BJ (cell line): ENCODE results near the gene ATP13A2. TPM values are rescaled to one million over a fixed set of nuclear protein-coding genes. Genes with fewer than 3 reads are reported as not detected.
"Not testable (repeated sequence)": the region's sequence is repeated elsewhere in the genome, so short reads cannot be mapped to it uniquely, and the experiment has no call there.

ENCODE experiments used
- CTCF ChIA-PET: fragments of 350-600 bp; formaldehyde crosslinking; extraction: SDS; loops from one replicate; lab custom pipeline; 2021; ENCODE audit warnings: antibody characterized with exemption, inconsistent platforms; lab: Yijun Ruan, JAX
- POLR2A ChIA-PET: fragments of 300-600 bp; sonication (Branson Sonifier 250); formaldehyde crosslinking; extraction: SDS; loops from one replicate; lab custom pipeline; 2021; ENCODE audit warnings: antibody characterized with exemption; lab: Charles Lee
- DNase-seq: peaks from one replicate; pipeline ENCODE4 v3.0.0-alpha.2; 2011; ENCODE audit warnings: low read depth
- H3K27me3 ChIP-seq: 2 replicates; pipeline ENCODE4 v1.6.0; 2011; ENCODE audit warnings: low read length; ENCODE audit not compliant: control insufficient read depth, insufficient read depth
- H3K36me3 ChIP-seq: 2 replicates; pipeline ENCODE4 v1.5.1; 2011; ENCODE audit warnings: low read length; ENCODE audit not compliant: control insufficient read depth, insufficient read depth
- H3K4me3 ChIP-seq: 2 replicates; pipeline ENCODE4 v1.5.1; 2011; ENCODE audit warnings: low read depth, mild to moderate bottlenecking, control low read depth, low read length
- polyA plus RNA-seq: library from polyadenylated mRNA; depleted of rRNA; stranded (reverse); fragments of >200 nt; gene quantifications from 2 replicates; pipeline ENCODE4 v1.2.3, GENCODE V29; 2011
- TF ChIP-seq, protein P1 (sequence below): IDR thresholded peaks from 2 replicates; pipeline ENCODE4 v1.5.1; 2011; ENCODE audit warnings: low read depth, mild to moderate bottlenecking, control low read depth, inconsistent platforms, low read length, moderate library complexity; ENCODE audit not compliant: insufficient read depth

The ATP13A2 gene
- polyA plus RNA-seq, 1 experiment, result 25.5 TPM

DNA sequence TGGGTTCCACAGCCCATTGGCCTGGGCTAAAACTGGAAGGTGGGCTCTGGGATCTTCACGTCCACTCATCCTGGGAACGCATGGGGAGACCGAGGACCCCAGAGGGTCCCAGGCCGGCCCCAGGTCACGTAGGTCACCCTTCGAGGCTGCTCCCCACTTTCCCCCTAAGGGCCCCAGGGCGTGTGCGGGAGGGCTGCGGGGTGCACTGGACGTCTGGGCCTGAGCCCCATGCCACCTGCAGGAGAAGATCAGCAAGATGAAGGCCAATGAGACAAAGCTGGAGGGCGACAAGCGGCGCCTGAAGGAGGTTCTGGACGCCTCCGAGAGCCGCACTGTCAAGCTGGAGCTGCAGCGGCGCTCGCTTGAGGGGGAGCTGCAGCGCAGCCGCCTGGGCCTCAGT is 43.8 kb downstream of the ATP13A2 start:
- CTCF ChIA-PET, result interaction anchor here (0.8 kb wide), 1 partner anchor 12 kb away, joined by 3 read pairs; no protein-coding TSS in a partner anchor
- H3K27me3 ChIP-seq, result no peaks in the 10 kb centered on the region
- POLR2A ChIA-PET, result no interaction called here
- TF ChIP-seq, protein P1, sequence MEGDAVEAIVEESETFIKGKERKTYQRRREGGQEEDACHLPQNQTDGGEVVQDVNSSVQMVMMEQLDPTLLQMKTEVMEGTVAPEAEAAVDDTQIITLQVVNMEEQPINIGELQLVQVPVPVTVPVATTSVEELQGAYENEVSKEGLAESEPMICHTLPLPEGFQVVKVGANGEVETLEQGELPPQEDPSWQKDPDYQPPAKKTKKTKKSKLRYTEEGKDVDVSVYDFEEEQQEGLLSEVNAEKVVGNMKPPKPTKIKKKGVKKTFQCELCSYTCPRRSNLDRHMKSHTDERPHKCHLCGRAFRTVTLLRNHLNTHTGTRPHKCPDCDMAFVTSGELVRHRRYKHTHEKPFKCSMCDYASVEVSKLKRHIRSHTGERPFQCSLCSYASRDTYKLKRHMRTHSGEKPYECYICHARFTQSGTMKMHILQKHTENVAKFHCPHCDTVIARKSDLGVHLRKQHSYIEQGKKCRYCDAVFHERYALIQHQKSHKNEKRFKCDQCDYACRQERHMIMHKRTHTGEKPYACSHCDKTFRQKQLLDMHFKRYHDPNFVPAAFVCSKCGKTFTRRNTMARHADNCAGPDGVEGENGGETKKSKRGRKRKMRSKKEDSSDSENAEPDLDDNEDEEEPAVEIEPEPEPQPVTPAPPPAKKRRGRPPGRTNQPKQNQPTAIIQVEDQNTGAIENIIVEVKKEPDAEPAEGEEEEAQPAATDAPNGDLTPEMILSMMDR, result no peak
- H3K36me3 ChIP-seq, result peaks cover 9% of the 10 kb centered on the region
- no peak overlapping the region for H3K4me3 ChIP-seq
- DNase-seq, result no peak

DNA sequence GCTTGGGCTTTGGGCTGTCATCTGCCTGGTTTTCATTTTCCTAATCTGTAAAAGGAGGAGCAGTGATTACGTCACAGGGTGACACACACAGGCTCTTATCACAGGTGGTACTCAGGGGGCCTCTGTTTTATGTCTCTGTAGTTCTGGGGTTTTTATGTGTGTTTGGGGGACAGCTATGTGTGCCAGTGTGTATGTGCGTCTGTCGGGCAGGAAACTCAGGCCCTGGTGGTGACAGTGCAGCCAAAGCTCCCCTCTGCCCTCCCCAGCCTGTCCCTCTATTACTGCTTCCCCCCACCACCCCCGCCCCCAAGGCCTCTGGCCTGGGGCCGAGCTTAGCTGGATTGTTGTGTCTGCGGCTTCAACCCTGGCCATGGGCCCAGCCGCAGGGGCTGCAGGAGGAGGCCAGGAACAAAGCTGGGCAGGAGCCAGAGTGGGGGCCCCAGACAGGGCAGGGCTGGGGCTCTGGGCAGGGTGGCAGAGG is 44.6 kb downstream of the ATP13A2 start:
- Histone ChIP-seq H3K36me3 (peaks cover 8% of the 10 kb centered on the region), H3K27me3 (no peaks in the 10 kb centered on the region), H3K4me3 (no peak overlapping the region)
- ChIA-PET POLR2A (no interaction called here), CTCF (interaction anchor here (0.8 to 2.5 kb wide), 5 partner anchors 12 to 85 kb away, joined by 3 to 13 read pairs (median 6); no protein-coding TSS in a partner anchor)
- TF ChIP-seq, protein P1, result no peak
- no peak for DNase-seq

DNA sequence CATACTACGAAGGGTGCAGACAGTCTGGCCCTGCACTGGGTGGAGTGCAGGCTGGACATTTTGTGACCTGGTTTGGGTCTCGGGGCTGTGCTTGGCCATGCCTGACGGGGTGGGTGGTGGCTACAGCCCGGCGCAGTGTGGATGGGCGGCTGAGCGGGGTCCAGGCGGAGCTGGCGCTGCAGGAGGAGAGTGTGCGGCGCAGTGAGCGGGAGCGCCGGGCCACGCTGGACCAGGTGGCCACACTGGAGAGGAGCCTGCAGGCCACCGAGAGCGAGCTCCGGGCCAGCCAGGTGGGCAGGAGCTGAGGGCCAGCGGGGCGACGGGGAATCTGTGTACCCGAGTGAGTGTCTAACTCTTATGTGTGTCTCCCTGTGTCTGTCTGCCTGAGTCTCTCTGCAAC is 45.4 kb downstream of the ATP13A2 start:
- no peaks in the 10 kb centered on the region for H3K27me3 ChIP-seq
- no peak for DNase-seq
- no peak overlapping the region for H3K4me3 ChIP-seq
- CTCF ChIA-PET, result interaction anchor here (0.8 to 2.5 kb wide), 5 partner anchors 13 to 86 kb away, joined by 3 to 13 read pairs (median 6); no protein-coding TSS in a partner anchor
- TF ChIP-seq, protein P1, result no peak
- POLR2A ChIA-PET, result no interaction called here
- peaks cover 6% of the 10 kb centered on the region for H3K36me3 ChIP-seq

DNA sequence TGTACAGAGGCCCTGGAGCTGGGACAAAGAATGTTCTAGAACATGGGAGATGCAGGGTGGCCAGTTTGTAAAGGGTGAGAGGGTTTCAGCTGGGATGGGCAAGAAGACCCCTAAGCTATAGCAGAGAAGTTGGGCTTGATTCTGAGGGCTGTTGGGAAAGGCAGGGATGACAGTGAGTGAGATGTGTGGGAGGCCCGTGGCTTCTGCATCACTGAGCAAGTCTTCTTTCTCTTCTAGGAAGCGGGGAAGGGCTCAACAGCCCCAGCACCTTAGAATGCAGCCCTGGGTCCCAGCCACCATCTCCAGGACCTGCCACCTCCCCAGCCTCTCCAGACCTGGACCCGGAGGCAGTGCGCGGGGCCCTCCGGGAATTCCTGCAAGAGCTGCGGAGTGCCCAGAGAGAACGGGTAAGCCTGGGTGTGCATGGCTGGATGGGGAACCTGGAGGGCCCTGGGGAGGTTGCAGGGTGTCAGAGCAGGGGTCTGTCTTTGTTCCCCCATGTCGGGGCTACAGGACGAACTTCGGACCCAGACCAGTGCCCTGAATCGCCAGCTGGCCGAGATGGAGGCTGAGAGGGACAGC is 46.2 kb downstream of the ATP13A2 start:
- TF ChIP-seq, protein P1, result no peak
- POLR2A ChIA-PET, result no interaction called here
- no peak overlapping the region for H3K4me3 ChIP-seq
- CTCF ChIA-PET, result interaction anchor here (1.3 to 2.5 kb wide), 3 partner anchors 10 to 84 kb away, joined by 3 to 13 read pairs (median 4); no protein-coding TSS in a partner anchor
- no peak for DNase-seq
- peaks cover 6% of the 10 kb centered on the region for H3K36me3 ChIP-seq
- no peaks in the 10 kb centered on the region for H3K27me3 ChIP-seq

DNA sequence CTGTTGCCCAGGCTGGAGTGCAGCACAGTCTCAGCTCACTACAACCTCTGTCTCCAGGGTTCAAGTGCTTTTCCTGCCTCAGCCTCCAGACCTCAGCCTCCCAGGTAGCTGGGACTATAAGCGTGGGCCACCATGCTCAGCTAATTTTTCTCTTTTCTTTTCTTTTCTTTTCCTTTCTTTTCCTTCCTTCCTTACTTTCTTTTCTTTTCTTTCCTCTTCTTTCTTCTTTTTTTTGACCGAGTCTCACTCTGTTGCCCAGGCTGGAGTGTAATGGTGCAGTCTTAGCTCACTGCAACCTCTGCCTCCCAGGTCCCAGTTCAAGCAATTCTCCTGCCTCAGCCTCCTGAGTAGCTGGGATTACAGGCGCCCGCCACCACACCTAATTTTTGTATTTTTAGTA is 47.6 kb downstream of the ATP13A2 start:
- POLR2A ChIA-PET, result interaction anchor here (0.6 kb wide), 2 partner anchors 13 to 82 kb away, joined by 3 to 6 read pairs; no protein-coding TSS in a partner anchor
- DNase-seq, H3K27me3 ChIP-seq, H3K36me3 ChIP-seq, H3K4me3 ChIP-seq: not testable (repeated sequence)
- CTCF ChIA-PET, result interaction anchor here (1.0 kb wide), 1 partner anchor 82 kb away, joined by 5 read pairs; no protein-coding TSS in a partner anchor
